IPS-20b (cell line): ENCODE data around the gene AOX1.

Experiments
- H3K27ac ChIP-seq: one replicate; pipeline ENCODE4 v1.5.1; 2013; ENCODE audit warnings: low read length
- H3K27me3 ChIP-seq: 2 replicates; pipeline ENCODE4 v1.6.1; 2013; ENCODE audit warnings: mild to moderate bottlenecking, low read length, inconsistent platforms; ENCODE audit not compliant: insufficient read depth
- H3K36me3 ChIP-seq: 2 replicates; pipeline ENCODE4 v1.6.1; 2013; ENCODE audit warnings: low read depth, mild to moderate bottlenecking, inconsistent platforms, low read length, moderate library complexity; ENCODE audit not compliant: insufficient read depth
- H3K4me1 ChIP-seq: 2 replicates; pipeline ENCODE4 v1.6.1; 2013; ENCODE audit warnings: mild to moderate bottlenecking, control low read depth, inconsistent platforms, low read length, moderate library complexity; ENCODE audit not compliant: insufficient read depth
- H3K4me3 ChIP-seq: 2 replicates; pipeline ENCODE4 v1.5.1; 2013; ENCODE audit warnings: mild to moderate bottlenecking, low read length, inconsistent platforms
- H3K9ac ChIP-seq: 2 replicates; pipeline ENCODE4 v1.6.1; 2013; ENCODE audit warnings: low read depth, mild to moderate bottlenecking, inconsistent platforms, low read length, moderate library complexity
- H3K9me3 ChIP-seq: 2 replicates; pipeline ENCODE4 v1.6.1; 2013; ENCODE audit warnings: mild to moderate bottlenecking, low read depth, low read length, inconsistent platforms; ENCODE audit not compliant: insufficient read depth

The AOX1 gene

DNA sequence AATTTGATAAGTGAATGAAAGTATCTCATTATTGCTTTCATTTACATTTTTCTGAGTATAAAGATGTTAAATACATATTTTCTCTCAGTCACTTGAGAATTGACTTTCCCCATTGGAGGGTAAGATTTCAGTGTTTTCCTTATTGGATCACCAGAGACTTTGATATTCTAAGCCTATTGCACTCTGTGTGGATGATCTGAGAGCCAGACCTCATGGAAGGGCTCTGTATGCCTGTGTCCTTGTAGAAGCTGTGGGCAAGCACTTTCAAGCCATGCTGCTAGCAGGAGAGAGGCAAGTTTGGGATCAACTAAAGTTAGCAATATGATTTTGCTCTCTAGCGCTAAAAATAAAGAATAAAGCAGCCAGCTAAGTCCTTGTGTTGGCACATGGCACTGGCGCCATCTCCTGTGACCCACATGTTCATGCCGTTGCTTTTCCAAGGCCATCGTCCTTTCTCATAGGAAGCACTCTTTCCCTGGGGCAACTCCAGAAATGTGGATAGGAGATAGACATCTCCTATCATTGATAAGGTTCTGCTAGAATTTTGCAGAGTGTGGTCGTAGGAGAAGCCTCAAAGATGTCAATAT is 72.6 kb downstream of the AOX1 start:
- no peak overlapping the region for H3K4me3 ChIP-seq
- H3K36me3 ChIP-seq: no peaks in the 10 kb centered on the region
- H3K27me3 ChIP-seq: no peaks in the 10 kb centered on the region
- H3K9ac ChIP-seq: no peak overlapping the region
- no peak overlapping the region for H3K27ac ChIP-seq
- H3K4me1 ChIP-seq: no peaks in the 10 kb centered on the region; the same call in 1 of the 2 replicates
- H3K9me3 ChIP-seq: no peaks in the 10 kb centered on the region

DNA sequence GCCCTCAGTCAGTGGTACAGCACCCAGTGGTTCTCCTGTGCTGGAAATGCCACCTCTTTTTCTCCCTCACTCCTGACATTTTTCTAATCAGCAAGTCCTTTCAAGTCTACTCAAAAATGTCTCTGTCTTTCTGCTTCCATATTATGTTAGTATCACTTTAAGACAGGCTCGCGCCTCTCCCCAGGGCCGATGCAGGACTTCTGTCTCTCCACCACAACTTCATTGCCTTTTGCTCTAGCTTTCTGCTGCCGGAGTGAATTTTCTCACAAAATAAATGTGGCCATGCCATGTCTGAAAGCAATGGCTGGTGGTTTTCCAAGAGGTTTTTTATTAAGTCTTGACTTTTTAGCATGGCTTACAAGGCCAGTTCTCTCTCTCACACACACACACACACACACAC is 73.6 kb downstream of the AOX1 start:
- Histone ChIP-seq H3K27me3 (no peaks in the 10 kb centered on the region), H3K9me3 (no peaks in the 10 kb centered on the region), H3K4me1 (no peaks in the 10 kb centered on the region; the same call in 1 of the 2 replicates), H3K36me3 (no peaks in the 10 kb centered on the region), H3K9ac (no peak overlapping the region), H3K4me3 (no peak overlapping the region), H3K27ac (no peak overlapping the region)

DNA sequence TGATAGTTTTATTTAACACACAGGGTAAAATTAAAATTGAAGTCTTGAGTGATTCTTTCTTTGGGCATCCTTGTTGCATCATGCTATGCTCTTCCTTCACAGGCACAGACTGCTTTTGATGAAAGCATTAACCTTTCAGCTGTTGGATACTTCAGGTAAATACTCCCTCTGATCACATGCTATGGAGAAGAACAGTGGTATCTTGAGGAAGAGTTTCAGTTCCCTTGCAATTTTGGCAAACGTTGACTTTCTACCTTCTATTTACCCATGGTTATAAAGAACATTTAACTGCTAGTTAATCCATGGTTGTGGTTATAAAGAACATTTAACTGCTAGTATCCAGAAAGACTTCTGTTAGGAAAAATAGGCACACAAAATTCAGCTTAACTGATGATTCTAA is 75.7 kb downstream of the AOX1 start:
- Histone ChIP-seq H3K9me3 (no peaks in the 10 kb centered on the region), H3K36me3 (no peaks in the 10 kb centered on the region), H3K27me3 (no peaks in the 10 kb centered on the region), H3K4me1 (no peaks in the 10 kb centered on the region; the same call in 1 of the 2 replicates), H3K9ac (no peak overlapping the region), H3K4me3 (no peak overlapping the region), H3K27ac (no peak overlapping the region)

- H3K27ac ChIP-seq: no peak overlapping the region
- no peak overlapping the region for H3K4me3 ChIP-seq
- H3K27me3 ChIP-seq: no peaks in the 10 kb centered on the region
- H3K9me3 ChIP-seq: no peaks in the 10 kb centered on the region
- H3K9ac ChIP-seq: no peak overlapping the region
- no peaks in the 10 kb centered on the region; the same call in 1 of the 2 replicates for H3K4me1 ChIP-seq
- no peaks in the 10 kb centered on the region for H3K36me3 ChIP-seq
These were observed 76.9 kb downstream of the AOX1 start for GRCh38 chr2:200662727-200663126.

- no peak overlapping the region for H3K27ac ChIP-seq
- H3K4me1 ChIP-seq: no peaks in the 10 kb centered on the region; the same call in 1 of the 2 replicates
- H3K36me3 ChIP-seq: no peaks in the 10 kb centered on the region
- no peak overlapping the region for H3K4me3 ChIP-seq
- H3K27me3 ChIP-seq: no peaks in the 10 kb centered on the region
- no peak overlapping the region for H3K9ac ChIP-seq
- H3K9me3 ChIP-seq: no peaks in the 10 kb centered on the region
These were observed 79.1 kb downstream of the AOX1 start for GRCh38 chr2:200664770-200665494.

GRCh38 chr2:200665626-200666453 is 80.0 kb downstream of the AOX1 start:
- Histone ChIP-seq H3K9ac (no peak overlapping the region), H3K9me3 (no peaks in the 10 kb centered on the region)

GRCh38 chr2:200667413-200667812 is 81.6 kb downstream of the AOX1 start:
- H3K27me3 ChIP-seq: no peaks in the 10 kb centered on the region
- H3K27ac ChIP-seq: no peak overlapping the region
- no peaks in the 10 kb centered on the region for H3K36me3 ChIP-seq
- H3K9me3 ChIP-seq: no peaks in the 10 kb centered on the region
- H3K9ac ChIP-seq: no peak overlapping the region
- H3K4me3 ChIP-seq: no peak overlapping the region
- H3K4me1 ChIP-seq: no peaks in the 10 kb centered on the region; the same call in 1 of the 2 replicates

More at GRCh38 chr2:200665626-200666453, 80.0 kb downstream of the AOX1 start:
- Histone ChIP-seq H3K36me3 (no peaks in the 10 kb centered on the region), H3K27me3 (no peaks in the 10 kb centered on the region), H3K4me3 (no peak overlapping the region), H3K27ac (no peak overlapping the region), H3K4me1 (no peaks in the 10 kb centered on the region; the same call in 1 of the 2 replicates)

DNA sequence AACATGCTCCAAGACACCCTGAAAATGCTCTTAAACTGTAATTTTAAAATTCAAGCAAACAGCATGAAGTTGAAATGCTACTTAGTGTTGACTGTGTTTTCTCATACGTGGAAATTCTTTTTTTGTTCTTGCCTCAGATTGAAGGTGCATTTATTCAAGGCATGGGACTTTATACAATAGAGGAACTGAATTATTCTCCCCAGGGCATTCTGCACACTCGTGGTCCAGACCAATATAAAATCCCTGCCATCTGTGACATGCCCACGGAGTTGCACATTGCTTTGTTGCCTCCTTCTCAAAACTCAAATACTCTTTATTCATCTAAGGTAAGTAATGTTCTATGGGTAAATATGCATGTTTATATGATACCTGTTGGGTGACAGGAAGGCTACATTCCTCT is 82.7 kb downstream of the AOX1 start:
- no peak overlapping the region for H3K9ac ChIP-seq
- no peaks in the 10 kb centered on the region for H3K4me1 ChIP-seq
- no peak overlapping the region for H3K4me3 ChIP-seq
- H3K27ac ChIP-seq: no peak overlapping the region
- H3K27me3 ChIP-seq: no peaks in the 10 kb centered on the region
- no peaks in the 10 kb centered on the region for H3K9me3 ChIP-seq
- H3K36me3 ChIP-seq: no peaks in the 10 kb centered on the region

GRCh38 chr2:200669308-200669707 is 83.5 kb downstream of the AOX1 start:
- Histone ChIP-seq H3K27me3 (no peaks in the 10 kb centered on the region), H3K36me3 (no peaks in the 10 kb centered on the region), H3K9me3 (no peaks in the 10 kb centered on the region)

DNA sequence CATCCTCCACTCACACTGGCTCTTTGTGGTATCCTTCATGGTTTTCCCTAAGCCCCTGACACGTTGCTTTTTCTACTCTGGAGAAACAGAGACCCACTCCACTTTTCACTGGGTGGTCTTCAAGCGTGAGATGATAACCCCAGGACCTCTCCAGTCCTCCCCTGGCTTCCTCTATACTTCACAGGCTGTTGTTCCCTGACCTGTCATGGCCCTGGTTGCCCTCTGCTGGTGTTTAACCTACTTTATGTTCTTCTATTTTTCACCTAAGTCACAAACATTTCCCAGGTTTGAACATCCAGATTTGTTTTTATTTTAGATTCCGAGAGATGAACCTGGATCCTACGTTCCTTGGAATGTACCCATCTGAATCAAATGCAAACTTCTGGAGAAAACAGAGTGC is 84.5 kb downstream of the AOX1 start:
- Histone ChIP-seq H3K4me1 (no peaks in the 10 kb centered on the region), H3K9ac (no peak overlapping the region), H3K4me3 (no peak overlapping the region), H3K36me3 (no peaks in the 10 kb centered on the region), H3K27me3 (no peaks in the 10 kb centered on the region), H3K9me3 (no peaks in the 10 kb centered on the region), H3K27ac (no peak overlapping the region)

More at GRCh38 chr2:200669308-200669707, 83.5 kb downstream of the AOX1 start:
- Histone ChIP-seq H3K4me1 (no peaks in the 10 kb centered on the region), H3K27ac (no peak overlapping the region), H3K4me3 (no peak overlapping the region), H3K9ac (no peak overlapping the region)

- Histone ChIP-seq H3K4me1 (no peaks in the 10 kb centered on the region), H3K9me3 (no peaks in the 10 kb centered on the region), H3K36me3 (no peaks in the 10 kb centered on the region), H3K4me3 (no peak overlapping the region), H3K27ac (no peak overlapping the region), H3K9ac (no peak overlapping the region), H3K27me3 (no peaks in the 10 kb centered on the region)
These were observed 84.9 kb downstream of the AOX1 start for GRCh38 chr2:200670751-200671150.
